HEK293 (cell line): ENCODE results near the gene CUL1.

Experiments used
- CTCF ChIP-seq: fragments of 450-650 bp; formaldehyde crosslinking; IDR thresholded peaks from 2 replicates; pipeline ENCODE4 v1.5.1; 2016; ENCODE audit warnings: missing biosample characterization, missing genetic modification characterization
- EGR2 ChIP-seq: fragments of 450-650 bp; formaldehyde crosslinking; IDR thresholded peaks from 2 replicates; pipeline ENCODE4 v1.5.1; 2016; ENCODE audit warnings: low read depth, missing biosample characterization, missing genetic modification characterization
- KLF16 ChIP-seq: fragments of 450-650 bp; formaldehyde crosslinking; IDR thresholded peaks from 2 replicates; pipeline ENCODE4 v1.5.1; 2017; ENCODE audit warnings: missing biosample characterization, missing genetic modification characterization
- SP7 ChIP-seq: fragments of 450-650 bp; formaldehyde crosslinking; IDR thresholded peaks from 2 replicates; pipeline ENCODE4 v1.5.1; 2016; ENCODE audit warnings: missing biosample characterization, missing genetic modification characterization
- ZNF175 ChIP-seq: fragments of 450-650 bp; formaldehyde crosslinking; IDR thresholded peaks from 2 replicates; pipeline ENCODE4 v1.5.1; 2016; ENCODE audit warnings: missing biosample characterization, missing genetic modification characterization
- ZNF239 ChIP-seq: fragments of 450-650 bp; formaldehyde crosslinking; IDR thresholded peaks from 2 replicates; pipeline ENCODE4 v1.5.1; 2016; ENCODE audit warnings: missing biosample characterization, missing genetic modification characterization
- ZNF423 ChIP-seq: fragments of 450-650 bp; formaldehyde crosslinking; IDR thresholded peaks from 2 replicates; pipeline ENCODE4 v1.5.1; 2016; ENCODE audit warnings: missing biosample characterization, missing genetic modification characterization
- ZNF580 ChIP-seq: fragments of 450-650 bp; formaldehyde crosslinking; IDR thresholded peaks from 2 replicates; pipeline ENCODE4 v1.5.1; 2016; ENCODE audit warnings: missing biosample characterization, missing genetic modification characterization
- ZNF830 ChIP-seq: fragments of 450-650 bp; IDR thresholded peaks from 2 replicates; pipeline ENCODE4 v1.5.0; 2018; ENCODE audit warnings: missing biosample characterization, missing genetic modification characterization, low read depth, mild to moderate bottlenecking, moderate library complexity

GRCh38 chr7:148746135-148746534 lies 47.4 kb downstream of the CUL1 start:
- TF ChIP-seq CTCF (no peak), ZNF239 (tag by site-specific recombination) (no peak), ZNF423 (no peak), ZNF580 (tag by site-specific recombination) (no peak), ZNF830 (no peak), KLF16 (tag by site-specific recombination) (no peak), EGR2 (tag by site-specific recombination) (no peak), ZNF175 (tag by site-specific recombination) (no peak), SP7 (tag by site-specific recombination) (no peak)
